ENCODE data around the gene MYBBP1A. TPM values are rescaled to one million over a fixed set of nuclear protein-coding genes. Genes with fewer than 3 reads are reported as not detected.

Gene MYBBP1A
- total RNA-seq, 1 experiment from 2014 or later, result 155 TPM

DNA sequence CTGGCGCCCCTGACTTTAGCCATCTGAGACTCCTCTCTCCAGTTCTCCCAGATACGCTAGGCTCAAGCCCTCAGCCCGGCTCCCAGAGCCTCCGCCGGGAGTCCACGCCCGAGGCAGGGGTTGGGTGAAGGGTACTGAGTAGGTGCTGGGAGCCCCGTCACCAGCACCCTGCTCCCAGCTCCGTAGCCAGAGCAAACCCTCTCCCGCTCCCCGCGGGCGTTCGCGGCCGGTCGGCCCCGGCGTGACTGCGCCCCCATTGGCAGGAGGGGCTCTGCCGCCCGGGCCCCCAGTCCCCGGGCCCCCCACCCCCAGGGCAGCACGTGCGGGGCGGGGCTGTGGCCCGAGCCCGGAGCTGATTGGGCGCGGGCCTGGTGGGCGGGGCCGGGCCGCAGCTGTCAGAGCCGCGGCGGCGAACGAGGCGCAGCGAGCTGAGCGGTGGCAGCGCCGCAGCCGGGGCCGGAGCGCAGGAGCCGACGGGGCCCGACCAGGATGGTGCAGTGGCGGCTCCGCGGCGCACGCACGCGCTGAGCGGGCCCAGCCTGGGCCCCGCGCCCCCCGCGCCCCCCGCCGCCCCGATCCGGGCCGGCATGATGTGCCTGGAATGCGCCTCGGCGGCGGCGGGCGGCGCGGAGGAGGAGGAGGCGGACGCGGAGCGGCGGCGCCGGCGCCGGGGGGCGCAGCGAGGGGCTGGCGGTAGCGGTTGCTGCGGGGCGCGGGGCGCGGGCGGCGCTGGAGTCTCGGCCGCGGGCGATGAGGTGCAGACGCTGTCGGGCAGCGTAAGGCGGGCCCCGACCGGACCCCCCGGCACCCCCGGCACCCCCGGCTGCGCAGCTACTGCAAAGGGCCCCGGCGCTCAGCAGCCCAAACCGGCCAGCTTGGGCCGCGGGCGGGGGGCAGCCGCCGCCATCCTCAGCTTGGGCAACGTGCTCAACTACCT lies 56.5 kb downstream of the MYBBP1A start, which contains the start of gene SPNS2:
SPNS2 (plus strand) TSS at position 421 of the 937 bp plus-strand sequence; CDS start at position 588, 167 bp downstream.
- CTCF ChIA-PET, result interaction anchor here (0.6 kb wide), 1 partner anchor 249 kb away, joined by 3 read pairs; no protein-coding TSS in a partner anchor
- ATAC-seq, result peak; percentile 55
- H3K36me3 ChIP-seq (ENCODE audit: low read depth, low read length), result no peaks in the 10 kb centered on the region
- no peaks in the 10 kb centered on the region for H3K9me2 ChIP-seq (replicated peaks; ENCODE audit: low read length)
- intact Hi-C loops (cut with micrococcal nuclease), result loop anchor here (10.0 kb wide), 1 partner anchor 74 kb away; no protein-coding TSS in a partner anchor
- H3K9me3 ChIP-seq (ENCODE audit: low read length), result no peaks in the 10 kb centered on the region
- POLR2A ChIA-PET (ENCODE audit: unreplicated experiment), result no interaction called here
- H3K4me3 ChIP-seq (ENCODE audit: low read length), result peak within 1 kb of the TSS; percentile 57
- no peak within 1 kb of the TSS for H2AFZ ChIP-seq (ENCODE audit: low read length)
- TF ChIP-seq EZH2phosphoT487 (IDR thresholded peaks at IDR 0.05; ENCODE audit: borderline replicate concordance, low read length) (no peak), CTCF (conservative IDR thresholded peaks at IDR 0.05; ENCODE audit: low read depth, low read length) (no peak), EZH2 (IDR thresholded peaks at IDR 0.05; ENCODE audit: low read length, unreplicated experiment) (no peak)
- no peak within 1 kb of the TSS for H3K27ac ChIP-seq (ENCODE audit: low read length)
- BruUV-seq (replicated peaks), result no TSS peak
- DNase-seq, result peak; percentile 48
- H3K4me1 ChIP-seq (ENCODE audit: insufficient read depth, low read length), result peaks cover 23% of the 10 kb centered on the region
- H3F3A ChIP-seq (ENCODE audit: low read length, unreplicated experiment), result no peaks in the 10 kb centered on the region
- peaks cover 12% of the 10 kb centered on the region; the same call in 1 of the 2 replicates for H3K27me3 ChIP-seq (ENCODE audit: low read length)
- no peak within 1 kb of the TSS for H3K9ac ChIP-seq (ENCODE audit: low read length)
- peak within 1 kb of the TSS; percentile 73 for H3K4me2 ChIP-seq (ENCODE audit: low read length)
- H4K20me1 ChIP-seq (ENCODE audit: low read length), result no peaks in the 10 kb centered on the region
- H3K79me2 ChIP-seq (ENCODE audit: low read length), result no peaks in the 10 kb centered on the region

GRCh38 chr17:4497101-4497824 lies 57.9 kb downstream of the MYBBP1A start:
- peaks cover 31% of the 10 kb centered on the region for H3K4me1 ChIP-seq (ENCODE audit: insufficient read depth, low read length)
- BruUV-seq (replicated peaks), result no TSS peak
- ATAC-seq (peak; percentile 68), DNase-seq (peak; percentile 79)
- no peaks in the 10 kb centered on the region for H3K79me2 ChIP-seq (ENCODE audit: low read length)
- no peaks in the 10 kb centered on the region for H3F3A ChIP-seq (ENCODE audit: low read length, unreplicated experiment)
- no peak overlapping the region for H3K9ac ChIP-seq (ENCODE audit: low read length)
- no peaks in the 10 kb centered on the region for H3K9me2 ChIP-seq (replicated peaks; ENCODE audit: low read length)
- 0 out of 2 replicates have a peak overlapping the region, but pooled peaks have one; percentile 18 for H3K4me3 ChIP-seq (ENCODE audit: low read length)
- H3K4me2 ChIP-seq (ENCODE audit: low read length), result peak overlapping the region; percentile 60
- H4K20me1 ChIP-seq (ENCODE audit: low read length), result no peaks in the 10 kb centered on the region
- ChIA-PET POLR2A (ENCODE audit: unreplicated experiment) (no interaction called here), CTCF (interaction anchor here (0.6 kb wide), 1 partner anchor 531 kb away, joined by 3 read pairs; no protein-coding TSS in a partner anchor)
- H3K27ac ChIP-seq (ENCODE audit: low read length), result no peak overlapping the region
- intact Hi-C loops (cut with micrococcal nuclease), result loop anchor here (10.0 kb wide), 1 partner anchor 72 kb away; no protein-coding TSS in a partner anchor
- peaks cover 12% of the 10 kb centered on the region; the same call in 1 of the 2 replicates for H3K27me3 ChIP-seq (ENCODE audit: low read length)
- no peaks in the 10 kb centered on the region for H3K9me3 ChIP-seq (ENCODE audit: low read length)
- no peak overlapping the region for H2AFZ ChIP-seq (ENCODE audit: low read length)
- H3K36me3 ChIP-seq (ENCODE audit: low read depth, low read length), result no peaks in the 10 kb centered on the region
- no peak for TF ChIP-seq CTCF (conservative IDR thresholded peaks at IDR 0.05; ENCODE audit: low read depth, low read length)
- TF ChIP-seq EZH2 (IDR thresholded peaks at IDR 0.05; ENCODE audit: low read length, unreplicated experiment), result no peak
- no peak for TF ChIP-seq EZH2phosphoT487 (IDR thresholded peaks at IDR 0.05; ENCODE audit: borderline replicate concordance, low read length)
